Fibroblast of lung (primary cell): ENCODE data around the gene CIAO3. TPM values are rescaled to one million over a fixed set of nuclear protein-coding genes. Genes with fewer than 3 reads are reported as not detected.

Experiments
- DNase-seq, 2 donors: peaks; one replicate each; pipeline versions ENCODE4 v3.0.0 to v3.0.0-alpha.2; 2010; ENCODE audit warnings: low read depth in 2 of 2
- H2AFZ ChIP-seq: 2 replicates; pipeline ENCODE4 v1.5.1; 2012; ENCODE audit warnings: low read length, control low read depth, inconsistent platforms
- H3K27ac ChIP-seq: 2 replicates; pipeline ENCODE4 v1.5.1; 2011; ENCODE audit warnings: low read length, control low read depth; ENCODE audit not compliant: insufficient read depth
- H3K27me3 ChIP-seq: 2 replicates; pipeline ENCODE4 v1.5.1; 2011; ENCODE audit warnings: mild to moderate bottlenecking, low read length; ENCODE audit not compliant: control insufficient read depth, insufficient read depth
- H3K36me3 ChIP-seq: 2 replicates; pipeline ENCODE4 v1.5.1; 2011; ENCODE audit warnings: low read length; ENCODE audit not compliant: control insufficient read depth, insufficient read depth
- H3K4me1 ChIP-seq: 2 replicates; pipeline ENCODE4 v1.5.1; 2011; ENCODE audit warnings: low read length; ENCODE audit not compliant: control insufficient read depth, insufficient read depth; ENCODE audit errors: extremely low read depth
- H3K4me2 ChIP-seq: 2 replicates; pipeline ENCODE4 v1.5.1; 2011; ENCODE audit warnings: low read length, control low read depth; ENCODE audit not compliant: insufficient read depth; ENCODE audit errors: extremely low read depth
- H3K4me3 ChIP-seq, 4 experiments: fragments of 200-600 bp in 1 of 4; sonication (generic) in 1 of 4; replicated peaks in 1 of 4; 2 replicates each; pipeline ENCODE4 v1.5.1; 2011 to 2016; ENCODE audit warnings: low read length in 4 of 4, low read depth in 3 of 4, mild to moderate bottlenecking in 3 of 4, control low read depth in 2 of 4, inconsistent platforms in 1 of 4, mixed read lengths in 1 of 4; ENCODE audit not compliant: insufficient read depth in 1 of 4; ENCODE audit errors: control extremely low read depth in 1 of 4
- H3K79me2 ChIP-seq: 2 replicates; pipeline ENCODE4 v1.5.1; 2012; ENCODE audit warnings: mild to moderate bottlenecking, low read length, inconsistent platforms; ENCODE audit not compliant: control insufficient read depth, insufficient read depth
- H3K9ac ChIP-seq: 2 replicates; pipeline ENCODE4 v1.5.1; 2011; ENCODE audit warnings: mild to moderate bottlenecking, low read length, control low read depth; ENCODE audit not compliant: insufficient read depth
- H3K9me3 ChIP-seq: 2 replicates; pipeline ENCODE4 v1.5.1; 2012; ENCODE audit warnings: low read depth, low read length; ENCODE audit not compliant: control insufficient read depth, insufficient read depth
- H4K20me1 ChIP-seq: 2 replicates; pipeline ENCODE4 v1.5.1; 2011; ENCODE audit warnings: low read length; ENCODE audit not compliant: control insufficient read depth, insufficient read depth; ENCODE audit errors: extremely low read depth
- EZH2 ChIP-seq: IDR thresholded peaks from 2 replicates; pipeline ENCODE4 v1.5.1; 2012; ENCODE audit warnings: low read length, control low read depth, mild to moderate bottlenecking; ENCODE audit errors: missing control alignments
- polyA plus RNA-seq, 2 donors: library from polyadenylated mRNA; depleted of rRNA in 1 of 2; stranded (reverse) in 1 of 2; unstranded in 1 of 2; fragments of >200 nt; gene quantifications; 2 replicates each; pipeline ENCODE4 v1.2.1, GENCODE V29; 2011 to 2012; ENCODE audit warnings: missing spikeins in 1 of 2
- total RNA-seq: library from RNA; depleted of rRNA; stranded (reverse); fragments of >200 nt; gene quantifications from 2 replicates; pipeline ENCODE4 v1.2.1, GENCODE V29; 2014
- TF ChIP-seq, protein P1 (sequence below), 2 donors: IDR thresholded peaks in 1 of 2; conservative IDR thresholded peaks in 1 of 2; 1 replicate in 1 of 2; 2 replicates in 1 of 2; pipeline ENCODE4 v1.5.1; 2011 to 2012; ENCODE audit warnings: low read length in 2 of 2, control low read depth in 1 of 2, inconsistent platforms in 1 of 2, low read depth in 1 of 2, mild to moderate bottlenecking in 1 of 2

CIAO3 gene
- total and polyA plus RNA-seq, 2 donors (not counting 1 experiment from before 2014, with no cell fraction given): 9.3 to 31.0 TPM

DNA sequence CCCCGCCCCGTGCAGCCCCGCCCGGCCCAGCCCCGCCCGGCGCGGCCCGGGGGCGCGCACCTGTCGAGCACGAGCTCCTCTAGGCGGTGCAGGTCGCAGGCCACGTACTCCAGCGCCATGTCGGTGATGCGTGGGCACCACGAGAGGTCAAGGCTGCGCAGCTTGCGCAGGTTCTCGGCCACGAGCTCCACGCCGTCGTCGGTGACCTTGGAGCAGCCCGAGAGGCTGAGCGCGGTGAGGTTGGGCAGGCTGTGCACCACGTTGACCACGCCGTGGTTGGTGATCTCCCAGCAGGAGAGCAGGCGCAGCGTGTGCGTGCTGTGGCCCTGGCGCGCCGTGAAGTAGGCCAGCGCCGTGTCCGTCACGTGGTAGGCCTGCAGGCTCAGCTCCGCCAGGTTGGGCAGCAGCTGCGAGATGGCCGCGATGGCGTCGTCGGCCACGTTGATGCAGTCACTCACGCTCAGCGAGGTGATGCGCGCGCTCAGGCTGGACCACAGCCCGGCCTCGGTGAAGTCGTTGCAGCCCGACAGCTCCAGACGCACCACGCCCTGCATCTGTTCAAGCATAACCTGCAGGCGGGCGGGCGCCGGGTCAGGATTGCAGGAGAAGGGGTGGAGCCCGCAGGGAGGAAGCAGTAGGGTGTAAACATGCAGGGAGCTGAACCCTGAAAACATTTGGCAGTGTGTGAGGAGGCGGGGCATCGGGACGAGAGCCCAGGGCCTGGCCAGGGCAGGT is 45.3 kb downstream of the CIAO3 start:
- no peak overlapping the region for H3K4me3 ChIP-seq
- peak; percentile 98 for TF ChIP-seq EZH2
- TF ChIP-seq, protein P1, sequence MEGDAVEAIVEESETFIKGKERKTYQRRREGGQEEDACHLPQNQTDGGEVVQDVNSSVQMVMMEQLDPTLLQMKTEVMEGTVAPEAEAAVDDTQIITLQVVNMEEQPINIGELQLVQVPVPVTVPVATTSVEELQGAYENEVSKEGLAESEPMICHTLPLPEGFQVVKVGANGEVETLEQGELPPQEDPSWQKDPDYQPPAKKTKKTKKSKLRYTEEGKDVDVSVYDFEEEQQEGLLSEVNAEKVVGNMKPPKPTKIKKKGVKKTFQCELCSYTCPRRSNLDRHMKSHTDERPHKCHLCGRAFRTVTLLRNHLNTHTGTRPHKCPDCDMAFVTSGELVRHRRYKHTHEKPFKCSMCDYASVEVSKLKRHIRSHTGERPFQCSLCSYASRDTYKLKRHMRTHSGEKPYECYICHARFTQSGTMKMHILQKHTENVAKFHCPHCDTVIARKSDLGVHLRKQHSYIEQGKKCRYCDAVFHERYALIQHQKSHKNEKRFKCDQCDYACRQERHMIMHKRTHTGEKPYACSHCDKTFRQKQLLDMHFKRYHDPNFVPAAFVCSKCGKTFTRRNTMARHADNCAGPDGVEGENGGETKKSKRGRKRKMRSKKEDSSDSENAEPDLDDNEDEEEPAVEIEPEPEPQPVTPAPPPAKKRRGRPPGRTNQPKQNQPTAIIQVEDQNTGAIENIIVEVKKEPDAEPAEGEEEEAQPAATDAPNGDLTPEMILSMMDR (conservative IDR thresholded peaks at IDR 0.05 in 1 of 2, IDR thresholded peaks at IDR 0.05 in 1 of 2; ENCODE audit: low read depth in 1 of 2, low read length in 2 of 2): no peak
- no peak overlapping the region for H3K27ac ChIP-seq
- peaks cover 21% of the 10 kb centered on the region for H3K27me3 ChIP-seq
- H3K4me2 ChIP-seq: no peak overlapping the region
- H3K79me2 ChIP-seq: no peaks in the 10 kb centered on the region
- no peak overlapping the region for H3K9ac ChIP-seq
- H3K36me3 ChIP-seq: no peaks in the 10 kb centered on the region
- no peak for DNase-seq
- H3K9me3 ChIP-seq: no peaks in the 10 kb centered on the region
- peaks cover 2% of the 10 kb centered on the region for H3K4me1 ChIP-seq
- no peaks in the 10 kb centered on the region for H4K20me1 ChIP-seq
- no peak overlapping the region for H2AFZ ChIP-seq

DNA sequence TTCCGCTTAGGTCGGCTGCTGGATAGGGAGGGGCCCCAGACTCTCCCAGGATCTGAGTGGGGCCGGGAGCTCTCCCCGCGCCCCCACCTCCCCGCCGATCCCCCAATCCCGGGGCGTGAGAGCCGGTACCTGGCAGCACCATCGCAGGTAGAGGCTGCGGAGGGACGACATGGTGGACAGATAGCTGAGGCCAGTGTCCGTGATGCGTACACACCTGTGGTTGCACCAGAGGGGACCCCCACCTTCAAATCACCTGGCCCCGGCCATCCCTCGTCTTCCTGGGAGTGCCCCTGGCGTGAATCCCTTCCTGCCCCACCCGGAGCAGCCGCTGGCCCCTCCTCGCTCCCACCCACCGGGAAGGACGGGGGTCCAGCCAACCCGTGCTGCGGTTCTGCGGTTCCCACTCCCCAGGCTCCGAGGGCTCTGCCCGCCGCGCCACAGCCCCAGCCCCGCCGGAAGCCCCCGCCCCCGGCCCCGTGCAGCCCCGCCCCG is 45.9 kb downstream of the CIAO3 start:
- Histone ChIP-seq H3K4me1 (peaks cover 2% of the 10 kb centered on the region), H4K20me1 (no peaks in the 10 kb centered on the region), H3K36me3 (no peaks in the 10 kb centered on the region), H3K27me3 (peaks cover 21% of the 10 kb centered on the region), H2AFZ (no peak overlapping the region), H3K9ac (no peak overlapping the region), H3K27ac (no peak overlapping the region), H3K4me2 (no peak overlapping the region), H3K4me3 (no peak overlapping the region), H3K79me2 (no peaks in the 10 kb centered on the region), H3K9me3 (no peaks in the 10 kb centered on the region)
- TF ChIP-seq, protein P1 (conservative IDR thresholded peaks at IDR 0.05 in 1 of 2, IDR thresholded peaks at IDR 0.05 in 1 of 2; ENCODE audit: low read depth in 1 of 2, low read length in 2 of 2): no peak
- no peak for TF ChIP-seq EZH2
- DNase-seq: no peak

DNA sequence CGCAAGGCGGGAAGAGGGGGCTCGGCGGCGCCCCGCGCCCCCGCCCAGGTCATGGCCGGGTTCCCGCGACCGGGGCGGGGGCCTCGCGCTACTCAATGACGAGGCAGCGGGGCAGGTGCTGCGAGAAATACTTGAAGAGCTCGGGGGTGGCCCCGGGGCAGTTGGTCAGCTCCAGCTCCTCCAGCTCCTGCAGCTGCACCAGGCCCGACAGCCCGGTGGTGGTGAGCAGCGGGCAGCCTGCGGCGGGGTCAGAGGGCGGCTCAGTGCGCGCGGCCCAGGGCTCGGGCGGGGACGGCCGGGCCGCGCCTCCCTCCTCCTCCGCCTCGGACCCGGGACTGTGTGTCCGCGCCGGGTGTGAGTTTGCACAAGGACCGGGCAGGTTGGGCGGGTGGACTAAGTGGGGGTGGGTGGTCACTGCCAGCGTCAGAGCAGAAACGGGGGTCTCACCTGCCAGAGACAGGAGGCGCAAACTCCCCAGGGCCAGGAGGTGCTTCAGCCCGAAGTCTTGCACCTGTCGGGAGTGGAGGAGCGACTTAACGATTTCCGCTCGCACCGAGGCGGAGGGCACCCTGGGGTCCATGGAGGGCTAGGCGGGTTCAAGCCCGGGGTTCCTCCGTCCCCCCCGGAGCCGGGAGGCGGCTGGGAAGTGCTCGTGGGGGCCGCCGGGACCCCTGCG is 46.5 kb downstream of the CIAO3 start:
- H3K4me1 ChIP-seq: peaks cover 5% of the 10 kb centered on the region
- H3K79me2 ChIP-seq: peaks cover 2% of the 10 kb centered on the region
- H4K20me1 ChIP-seq: no peaks in the 10 kb centered on the region
- H3K9ac ChIP-seq: no peak overlapping the region
- no peak overlapping the region for H3K4me2 ChIP-seq
- H2AFZ ChIP-seq: no peak overlapping the region
- H3K27ac ChIP-seq: no peak overlapping the region
- H3K9me3 ChIP-seq: no peaks in the 10 kb centered on the region
- H3K36me3 ChIP-seq: no peaks in the 10 kb centered on the region
- TF ChIP-seq, protein P1 (conservative IDR thresholded peaks at IDR 0.05 in 1 of 2, IDR thresholded peaks at IDR 0.05 in 1 of 2; ENCODE audit: low read depth in 1 of 2, low read length in 2 of 2): no peak
- TF ChIP-seq EZH2: peak; percentile 99
- no peak for DNase-seq
- H3K4me3 ChIP-seq: no peak overlapping the region
- H3K27me3 ChIP-seq: peaks cover 21% of the 10 kb centered on the region
